ENCODE results near the gene LARP4.
A peak's percentile ranks its signal among the peaks of the same experiment; 100 is the strongest.

The LARP4 gene

GRCh38 chr12:50400638-50401499 lies at the start of gene LARP4:
LARP4 (plus strand) TSS chr12:50400885; CDS start chr12:50401011, 126 bp downstream.
- TF ChIP-seq, protein P1, sequence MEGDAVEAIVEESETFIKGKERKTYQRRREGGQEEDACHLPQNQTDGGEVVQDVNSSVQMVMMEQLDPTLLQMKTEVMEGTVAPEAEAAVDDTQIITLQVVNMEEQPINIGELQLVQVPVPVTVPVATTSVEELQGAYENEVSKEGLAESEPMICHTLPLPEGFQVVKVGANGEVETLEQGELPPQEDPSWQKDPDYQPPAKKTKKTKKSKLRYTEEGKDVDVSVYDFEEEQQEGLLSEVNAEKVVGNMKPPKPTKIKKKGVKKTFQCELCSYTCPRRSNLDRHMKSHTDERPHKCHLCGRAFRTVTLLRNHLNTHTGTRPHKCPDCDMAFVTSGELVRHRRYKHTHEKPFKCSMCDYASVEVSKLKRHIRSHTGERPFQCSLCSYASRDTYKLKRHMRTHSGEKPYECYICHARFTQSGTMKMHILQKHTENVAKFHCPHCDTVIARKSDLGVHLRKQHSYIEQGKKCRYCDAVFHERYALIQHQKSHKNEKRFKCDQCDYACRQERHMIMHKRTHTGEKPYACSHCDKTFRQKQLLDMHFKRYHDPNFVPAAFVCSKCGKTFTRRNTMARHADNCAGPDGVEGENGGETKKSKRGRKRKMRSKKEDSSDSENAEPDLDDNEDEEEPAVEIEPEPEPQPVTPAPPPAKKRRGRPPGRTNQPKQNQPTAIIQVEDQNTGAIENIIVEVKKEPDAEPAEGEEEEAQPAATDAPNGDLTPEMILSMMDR (IDR thresholded peaks at IDR 0.05; ENCODE audit: low read depth, low read length) = no peak
- TF ChIP-seq EZH2phosphoT487 (IDR thresholded peaks at IDR 0.05; ENCODE audit: low read depth) = no peak
- Histone ChIP-seq H3K27ac (ENCODE audit: low read length) (peak within 1 kb of the TSS; percentile 86), H3K79me2 (ENCODE audit: low read length) (peaks cover 52% of the 10 kb centered on the region), H3K4me1 (ENCODE audit: low read length) (peaks cover 14% of the 10 kb centered on the region), H3K27me3 (ENCODE audit: low read depth, low read length) (no peaks in the 10 kb centered on the region), H3K9me3 (ENCODE audit: insufficient read depth, low read length) (no peaks in the 10 kb centered on the region), H3K4me3 (ENCODE audit: low read length) (peak within 1 kb of the TSS; percentile 95), H3K4me2 (ENCODE audit: low read length) (peak within 1 kb of the TSS; percentile 94), H3K36me3 (replicated peaks; ENCODE audit: low read depth, low read length) (peaks cover 2% of the 10 kb centered on the region), H2AFZ (ENCODE audit: low read depth, low read length) (peak within 1 kb of the TSS; percentile 89), H4K20me1 (ENCODE audit: insufficient read depth, low read length) (peaks cover 13% of the 10 kb centered on the region), H3K9ac (ENCODE audit: low read length) (peak within 1 kb of the TSS; percentile 93)

GRCh38 chr12:50351120-50352043 lies 49.3 kb upstream of the LARP4 start:
- Histone ChIP-seq H4K20me1 (ENCODE audit: insufficient read depth, low read length) (no peaks in the 10 kb centered on the region), H3K36me3 (replicated peaks; ENCODE audit: low read depth, low read length) (no peaks in the 10 kb centered on the region), H3K79me2 (ENCODE audit: low read length) (no peaks in the 10 kb centered on the region), H3K9ac (ENCODE audit: low read length) (no peak overlapping the region), H3K27me3 (ENCODE audit: low read depth, low read length) (no peaks in the 10 kb centered on the region), H3K4me1 (ENCODE audit: low read length) (no peaks in the 10 kb centered on the region), H3K27ac (ENCODE audit: low read length) (no peak overlapping the region), H2AFZ (ENCODE audit: low read depth, low read length) (no peak overlapping the region), H3K4me3 (ENCODE audit: low read length) (no peak overlapping the region), H3K9me3 (ENCODE audit: insufficient read depth, low read length) (no peaks in the 10 kb centered on the region), H3K4me2 (ENCODE audit: low read length) (no peak overlapping the region)
- no peak for TF ChIP-seq EZH2phosphoT487 (IDR thresholded peaks at IDR 0.05; ENCODE audit: low read depth)
- TF ChIP-seq, protein P1 (IDR thresholded peaks at IDR 0.05; ENCODE audit: low read depth, low read length) = no peak

GRCh38 chr12:50353404-50353803 lies 47.3 kb upstream of the LARP4 start:
- no peaks in the 10 kb centered on the region for H3K4me1 ChIP-seq (ENCODE audit: low read length)
- H3K9ac ChIP-seq (ENCODE audit: low read length) = no peak overlapping the region
- H2AFZ ChIP-seq (ENCODE audit: low read depth, low read length) = no peak overlapping the region

More at GRCh38 chr12:50353404-50353803, 47.3 kb upstream of the LARP4 start:
- Histone ChIP-seq H3K27me3 (ENCODE audit: low read depth, low read length) (no peaks in the 10 kb centered on the region), H3K36me3 (replicated peaks; ENCODE audit: low read depth, low read length) (no peaks in the 10 kb centered on the region), H3K79me2 (ENCODE audit: low read length) (no peaks in the 10 kb centered on the region), H3K4me2 (ENCODE audit: low read length) (no peak overlapping the region), H4K20me1 (ENCODE audit: insufficient read depth, low read length) (no peaks in the 10 kb centered on the region), H3K4me3 (ENCODE audit: low read length) (no peak overlapping the region), H3K9me3 (ENCODE audit: insufficient read depth, low read length) (no peaks in the 10 kb centered on the region), H3K27ac (ENCODE audit: low read length) (no peak overlapping the region)
- TF ChIP-seq, protein P1 (IDR thresholded peaks at IDR 0.05; ENCODE audit: low read depth, low read length) = no peak
- TF ChIP-seq EZH2phosphoT487 (IDR thresholded peaks at IDR 0.05; ENCODE audit: low read depth) = no peak
